CD4-positive, alpha-beta T cell (primary cell): Measurements from ENCODE around the gene SREBF1. TPM values are rescaled to one million over a fixed set of nuclear protein-coding genes. Genes with fewer than 3 reads are reported as not detected.

Experiments
- ATAC-seq: fragments of 200-7000 bp; cut with Tn5 transposase; one replicate; pipeline ENCODE4 v1.10.0; 2022; ENCODE audit warnings: mild to moderate bottlenecking; ENCODE audit not compliant: poor library complexity
- CTCF ChIA-PET: fragments of 350-600 bp; sonication (Branson Sonifier 250); formaldehyde crosslinking; loops from one replicate; lab custom pipeline; 2021; ENCODE audit warnings: antibody characterized with exemption, inconsistent platforms; lab: Charles Lee
- POLR2A ChIA-PET: fragments of 350-600 bp; sonication (Branson Sonifier 250); formaldehyde crosslinking; loops from one replicate; lab custom pipeline; 2021; ENCODE audit warnings: antibody characterized with exemption, inconsistent platforms; lab: Charles Lee
- DNase-seq, 14 experiments: peaks; one replicate each; pipeline ENCODE4 v3.0.0-alpha.2; 2013 to 2020; ENCODE audit warnings: mixed read lengths in 2 of 14
- H3K27ac ChIP-seq, 2 donors: one replicate each; pipeline versions ENCODE4 v1.5.1 to v1.7.0; 2013; ENCODE audit warnings: low read length in 2 of 2, low read depth in 1 of 2, mild to moderate bottlenecking in 1 of 2
- H3K27me3 ChIP-seq, 2 experiments: 1 replicate in 1 of 2; 2 replicates in 1 of 2; pipeline versions ENCODE4 v1.6.1 to v1.7.0; 2013; ENCODE audit warnings: low read length in 2 of 2, control low read depth in 1 of 2, mild to moderate bottlenecking in 1 of 2, moderate library complexity in 1 of 2; ENCODE audit not compliant: insufficient read depth in 2 of 2, control insufficient read depth in 1 of 2
- H3K36me3 ChIP-seq: one replicate; pipeline ENCODE4 v1.6.1; 2013; ENCODE audit warnings: low read length, control low read depth; ENCODE audit not compliant: insufficient read depth
- H3K4me1 ChIP-seq: one replicate; pipeline ENCODE4 v1.6.1; 2013; ENCODE audit warnings: low read length, control low read depth; ENCODE audit not compliant: insufficient read depth
- H3K4me3 ChIP-seq: one replicate; pipeline ENCODE4 v1.5.1; 2013; ENCODE audit warnings: mild to moderate bottlenecking, low read length, moderate library complexity
- H3K9me3 ChIP-seq, 2 experiments: 1 replicate in 1 of 2; 2 replicates in 1 of 2; pipeline versions ENCODE4 v1.6.1 to v1.7.0; 2013; ENCODE audit warnings: low read length in 2 of 2, mild to moderate bottlenecking in 2 of 2, control low read depth in 1 of 2, moderate library complexity in 1 of 2; ENCODE audit not compliant: control insufficient read depth in 1 of 2, insufficient read depth in 1 of 2
- H3K27ac Mint-ChIP-seq: one replicate; pipeline ENCODE4 v1.8.0; 2020; ENCODE audit warnings: mixed read lengths
- H3K27me3 Mint-ChIP-seq: one replicate; pipeline ENCODE4 v1.8.0; 2021; ENCODE audit warnings: mixed read lengths
- H3K36me3 Mint-ChIP-seq: one replicate; pipeline ENCODE4 v1.8.0; 2021; ENCODE audit warnings: low read depth, mixed read lengths
- H3K4me1 Mint-ChIP-seq: one replicate; pipeline ENCODE4 v1.8.0; 2021; ENCODE audit warnings: low read depth, mixed read lengths
- H3K4me3 Mint-ChIP-seq: one replicate; pipeline ENCODE4 v1.8.0; 2020; ENCODE audit warnings: mild to moderate bottlenecking, mixed read lengths
- H3K9me3 Mint-ChIP-seq: one replicate; pipeline ENCODE4 v1.8.0; 2020; ENCODE audit warnings: mixed read lengths
- CTCF ChIP-seq: fragments of 200-600 bp; IDR thresholded peaks from one replicate; pipeline ENCODE4 v1.8.0; 2022; ENCODE audit warnings: antibody characterized with exemption, mild to moderate bottlenecking
- intact Hi-C, 2 experiments: fragments of 100-400 bp; cut with DNase I in 1 of 2; cut with micrococcal nuclease in 1 of 2; formaldehyde crosslinking; loops; one replicate each; pipeline versions ENCODE4 v1.15.1 to v1.9.0; 2023 to 2025; cut with DNase I, micrococcal nuclease
- total RNA-seq, 174 experiments: library from RNA in 2 of 174; stranded (reverse) in 2 of 174; gene quantifications; one replicate each; pipeline ENCODE4 v1.2.3 and lab custom pipeline; 2021 to 2026

SREBF1 gene
- total RNA-seq, 2 experiments from 2014 or later, result 249 to 264 TPM

- H3K4me3 ChIP-seq, result peak overlapping the region; percentile 46
- ChIA-PET CTCF (interaction anchor here (0.8 to 2.1 kb wide), 3 partner anchors 12 to 36 kb away, joined by 3 to 6 read pairs (median 3); no protein-coding TSS in a partner anchor), POLR2A (interaction anchor here (1.2 to 3.2 kb wide), 2 partner anchors 12 kb away, joined by 3 to 10 read pairs; no protein-coding TSS in a partner anchor)
- Mint-ChIP-seq H3K4me1 (peaks cover 85% of the 10 kb centered on the region), H3K36me3 (peaks cover 13% of the 10 kb centered on the region), H3K4me3 (peak overlapping the region; percentile 85), H3K27me3 (no peaks in the 10 kb centered on the region), H3K9me3 (no peaks in the 10 kb centered on the region), H3K27ac (peak overlapping the region; percentile 98)
- intact Hi-C loops, result loop anchor here (1.0 to 5.0 kb wide), 2 partner anchors 10 to 153 kb away; no protein-coding TSS in a partner anchor
- peak overlapping the region; percentile 87 to 88 for H3K27ac ChIP-seq
- H3K9me3 ChIP-seq, result no peaks in the 10 kb centered on the region
- peaks cover 93% of the 10 kb centered on the region for H3K4me1 ChIP-seq
- peaks cover 20% of the 10 kb centered on the region for H3K36me3 ChIP-seq
- DNase-seq (peak in 4 of 14 experiments; percentile 31 to 58 (median 38)), ATAC-seq (peak; percentile 50)
- no peaks in the 10 kb centered on the region for H3K27me3 ChIP-seq
- no peak for TF ChIP-seq CTCF
These were observed 12.5 kb downstream of the SREBF1 start for GRCh38 chr17:17824119-17824782.

GRCh38 chr17:17823433-17824118, 13.2 kb downstream of the SREBF1 start:
- H3K27me3 ChIP-seq, result no peaks in the 10 kb centered on the region
- ChIA-PET POLR2A (interaction anchor here (1.0 to 1.2 kb wide), 2 partner anchors 13 kb away, joined by 3 read pairs; partner anchors contain the start of gene SREBF1), CTCF (interaction anchor here (0.8 to 1.5 kb wide), 2 partner anchors 18 to 37 kb away, joined by 3 read pairs; no protein-coding TSS in a partner anchor)
- peaks cover 20% of the 10 kb centered on the region for H3K36me3 Mint-ChIP-seq
- ATAC-seq (peak; percentile 83), DNase-seq (peak; percentile 46 to 93 (median 78))
- no peaks in the 10 kb centered on the region for H3K9me3 Mint-ChIP-seq
- peak overlapping the region; percentile 53 for H3K4me3 ChIP-seq
- peaks cover 83% of the 10 kb centered on the region for H3K4me1 Mint-ChIP-seq
- H3K27me3 Mint-ChIP-seq, result no peaks in the 10 kb centered on the region
- H3K27ac ChIP-seq, result peak overlapping the region; percentile 87 to 88
- peak overlapping the region; percentile 98 for H3K27ac Mint-ChIP-seq
- peaks cover 96% of the 10 kb centered on the region for H3K4me1 ChIP-seq
- peaks cover 22% of the 10 kb centered on the region for H3K36me3 ChIP-seq
- peak overlapping the region; percentile 85 for H3K4me3 Mint-ChIP-seq
- TF ChIP-seq CTCF, result no peak
- no peaks in the 10 kb centered on the region for H3K9me3 ChIP-seq
- intact Hi-C loops, result loop anchor here (1.0 to 5.0 kb wide), 6 partner anchors 11 to 216 kb away; partner anchors contain the start of genes ATPAF2 (in 1 of the 2), GID4 (in 1 of the 2) and SREBF1 (in 1 of the 2)

GRCh38 chr17:17822616-17823015, 14.2 kb downstream of the SREBF1 start:
- H3K9me3 ChIP-seq, result no peaks in the 10 kb centered on the region
- ATAC-seq, result no peak
- peaks cover 30% of the 10 kb centered on the region for H3K36me3 ChIP-seq
- intact Hi-C loops, result loop anchor here (1.0 to 5.0 kb wide), 5 partner anchors 14 to 217 kb away; partner anchors contain the start of genes ATPAF2 (in 1 of the 2), GID4 (in 1 of the 2) and SREBF1 (in 1 of the 2)
- no peak for TF ChIP-seq CTCF
- Mint-ChIP-seq H3K27me3 (no peaks in the 10 kb centered on the region), H3K27ac (peak overlapping the region; percentile 98), H3K36me3 (peaks cover 29% of the 10 kb centered on the region), H3K4me3 (peak overlapping the region; percentile 25), H3K4me1 (peaks cover 73% of the 10 kb centered on the region), H3K9me3 (no peaks in the 10 kb centered on the region)
- POLR2A ChIA-PET, result interaction anchor here (1.0 to 1.2 kb wide), 2 partner anchors 13 to 14 kb away, joined by 3 read pairs; partner anchors contain the start of gene SREBF1
- peak in 2 of 14 experiments; percentile 19 to 38 for DNase-seq
- CTCF ChIA-PET, result interaction anchor here (0.8 kb wide), 1 partner anchor 10 kb away, joined by 3 read pairs; no protein-coding TSS in a partner anchor
- H3K4me3 ChIP-seq, result peak overlapping the region; percentile 53
- no peaks in the 10 kb centered on the region for H3K27me3 ChIP-seq
- H3K4me1 ChIP-seq, result peaks cover 87% of the 10 kb centered on the region
- peak overlapping the region in 1 of 2 donors; percentile 48 for H3K27ac ChIP-seq
